MM.1S (cell line): ENCODE results near the gene CCSER1.

Experiments used
- DNase-seq: peaks from one replicate; pipeline ENCODE4 v3.0.0-alpha.2; 2015
- H2AFZ ChIP-seq: fragments of 300-600 bp; sonication (generic); 2 replicates; pipeline ENCODE4 v1.6.0; 2016; ENCODE audit warnings: antibody characterized with exemption, low read length
- H3F3A ChIP-seq: fragments of 300-600 bp; sonication (generic); 2 replicates; pipeline ENCODE4 v1.6.1; 2016; ENCODE audit warnings: mild to moderate bottlenecking, antibody characterized with exemption, low read length, moderate library complexity, mixed read lengths; ENCODE audit not compliant: insufficient read depth
- H3K27ac ChIP-seq: fragments of 300-600 bp; sonication (generic); 2 replicates; pipeline ENCODE4 v1.5.1; 2016; ENCODE audit warnings: mild to moderate bottlenecking, low read length
- H3K27me3 ChIP-seq: fragments of 300-600 bp; sonication (generic); replicated peaks from 2 replicates; pipeline ENCODE4 v1.6.0; 2016; ENCODE audit warnings: low read length; ENCODE audit not compliant: insufficient read depth
- H3K36me3 ChIP-seq: fragments of 300-600 bp; sonication (generic); replicated peaks from 2 replicates; pipeline ENCODE4 v1.6.1; 2016; ENCODE audit warnings: mild to moderate bottlenecking, low read length, mixed read lengths; ENCODE audit not compliant: insufficient read depth
- H3K4me1 ChIP-seq: fragments of 300-600 bp; sonication (generic); 2 replicates; pipeline ENCODE4 v1.6.1; 2016; ENCODE audit warnings: low read length, mixed read lengths
- H3K4me2 ChIP-seq: fragments of 300-600 bp; sonication (generic); 2 replicates; pipeline ENCODE4 v1.6.0; 2016; ENCODE audit warnings: low read depth, low read length
- H3K4me3 ChIP-seq: fragments of 300-600 bp; sonication (generic); 2 replicates; pipeline ENCODE4 v1.5.1; 2016; ENCODE audit warnings: low read length, mixed read lengths
- H3K79me2 ChIP-seq: fragments of 300-600 bp; sonication (generic); 2 replicates; pipeline ENCODE4 v1.6.1; 2016; ENCODE audit warnings: mixed run types, low read length, mixed read lengths
- H3K9ac ChIP-seq: fragments of 300-600 bp; sonication (generic); 2 replicates; pipeline ENCODE4 v1.6.1; 2016; ENCODE audit warnings: low read length, mixed read lengths
- H3K9me2 ChIP-seq: fragments of 300-600 bp; sonication (generic); replicated peaks from 2 replicates; pipeline ENCODE4 v1.6.1; 2016; ENCODE audit warnings: mild to moderate bottlenecking, low read length, mixed read lengths; ENCODE audit not compliant: insufficient read depth
- H3K9me3 ChIP-seq: fragments of 300-600 bp; sonication (generic); replicated peaks from 2 replicates; pipeline ENCODE4 v1.6.1; 2016; ENCODE audit warnings: mild to moderate bottlenecking, low read length, mixed read lengths; ENCODE audit not compliant: insufficient read depth
- H4K20me1 ChIP-seq: fragments of 300-600 bp; sonication (generic); 2 replicates; pipeline ENCODE4 v1.6.1; 2016; ENCODE audit warnings: mild to moderate bottlenecking, low read length, moderate library complexity, mixed read lengths; ENCODE audit not compliant: insufficient read depth
- EZH2 ChIP-seq: fragments of 300-600 bp; sonication (generic); optimal IDR thresholded peaks from 2 replicates; pipeline ENCODE3; 2017; ENCODE audit warnings: low read depth, mild to moderate bottlenecking, antibody characterized with exemption, low read length, mixed read lengths
- EZH2phosphoT487 ChIP-seq: fragments of 300-600 bp; sonication (generic); IDR thresholded peaks from 2 replicates; pipeline ENCODE4 v1.6.1; 2018; ENCODE audit warnings: antibody characterized with exemption, low read length
- TF ChIP-seq, protein P1 (sequence below): fragments of 300-600 bp; sonication (generic); IDR thresholded peaks from 2 replicates; pipeline ENCODE4 v1.5.1; 2016; ENCODE audit warnings: antibody characterized with exemption, low read length, mixed read lengths

Gene CCSER1

DNA sequence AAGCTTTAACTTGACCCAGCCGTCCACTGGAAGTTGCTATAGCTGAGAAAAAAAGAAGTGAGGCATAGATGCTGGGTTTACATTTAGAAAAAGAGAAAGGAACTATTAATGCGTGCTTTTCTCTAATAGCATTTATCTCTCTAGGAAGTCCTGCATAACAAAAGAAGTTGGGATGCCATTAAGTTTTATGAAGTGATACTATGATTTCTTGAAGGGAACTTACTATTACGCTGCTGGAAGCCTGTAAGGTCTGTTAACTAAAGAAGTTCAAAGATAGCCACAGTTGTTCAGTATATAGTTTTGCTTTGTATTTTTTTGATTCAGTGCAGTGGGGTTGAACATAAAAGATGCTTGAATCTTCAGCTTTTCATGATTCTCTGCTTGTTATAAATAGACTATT, 203.4 kb downstream of the CCSER1 start:
- H3K36me3 ChIP-seq: no peaks in the 10 kb centered on the region

DNA sequence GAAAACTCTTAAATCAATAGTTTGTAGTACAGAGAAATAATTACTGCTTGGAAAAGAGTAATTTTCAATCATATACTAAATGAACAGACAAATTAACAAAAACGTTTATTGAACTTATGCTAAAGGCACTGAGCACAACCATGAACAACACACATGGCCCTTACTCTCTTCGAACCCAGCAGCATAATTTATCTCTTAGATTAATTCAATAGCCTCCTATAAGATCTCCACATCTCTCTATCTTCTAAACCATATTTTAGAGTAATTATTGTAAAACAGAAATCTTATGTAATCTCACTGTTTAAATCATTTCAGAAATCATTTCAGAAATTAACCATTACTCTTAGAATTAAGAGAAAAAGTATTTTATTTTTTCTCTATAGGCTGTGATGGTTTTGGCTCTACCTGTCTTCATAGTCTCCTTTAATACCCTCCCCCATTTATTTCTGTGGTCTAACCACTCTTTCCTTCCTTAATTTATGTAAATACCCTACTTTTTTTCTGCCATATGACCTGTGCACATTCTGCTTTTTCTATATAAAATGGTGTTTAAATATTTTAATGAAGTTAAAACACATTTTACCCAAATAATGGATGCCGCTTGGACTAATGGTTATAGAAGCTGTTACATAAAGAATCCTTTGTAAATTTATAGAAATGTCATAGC, 218.5 kb downstream of the CCSER1 start:
- DNase-seq: no peak
- H3K9me3 ChIP-seq: no peaks in the 10 kb centered on the region
- no peak overlapping the region for H3K4me2 ChIP-seq
- no peaks in the 10 kb centered on the region for H3K36me3 ChIP-seq
- TF ChIP-seq EZH2 (no peak), EZH2phosphoT487 (no peak)
- no peaks in the 10 kb centered on the region for H4K20me1 ChIP-seq
- no peak overlapping the region for H3K27ac ChIP-seq
- no peaks in the 10 kb centered on the region for H3K27me3 ChIP-seq
- H3K79me2 ChIP-seq: no peaks in the 10 kb centered on the region
- no peak overlapping the region for H3K9ac ChIP-seq
- no peaks in the 10 kb centered on the region for H3K4me1 ChIP-seq
- H3K9me2 ChIP-seq: no peaks in the 10 kb centered on the region
- no peak overlapping the region for H2AFZ ChIP-seq
- no peak overlapping the region for H3K4me3 ChIP-seq
- no peaks in the 10 kb centered on the region for H3F3A ChIP-seq

More for the DNA sequence above, 203.4 kb downstream of the CCSER1 start:
- no peak for DNase-seq
- Histone ChIP-seq H3F3A (no peaks in the 10 kb centered on the region), H2AFZ (no peak overlapping the region), H3K4me3 (no peak overlapping the region), H3K9me2 (no peaks in the 10 kb centered on the region), H3K79me2 (no peaks in the 10 kb centered on the region), H3K4me1 (peaks cover 8% of the 10 kb centered on the region; the same call in 1 of the 2 replicates), H3K27me3 (no peaks in the 10 kb centered on the region), H3K27ac (no peak overlapping the region), H3K9me3 (no peaks in the 10 kb centered on the region), H3K9ac (no peak overlapping the region), H4K20me1 (no peaks in the 10 kb centered on the region), H3K4me2 (no peak overlapping the region)
- TF ChIP-seq, protein P1, sequence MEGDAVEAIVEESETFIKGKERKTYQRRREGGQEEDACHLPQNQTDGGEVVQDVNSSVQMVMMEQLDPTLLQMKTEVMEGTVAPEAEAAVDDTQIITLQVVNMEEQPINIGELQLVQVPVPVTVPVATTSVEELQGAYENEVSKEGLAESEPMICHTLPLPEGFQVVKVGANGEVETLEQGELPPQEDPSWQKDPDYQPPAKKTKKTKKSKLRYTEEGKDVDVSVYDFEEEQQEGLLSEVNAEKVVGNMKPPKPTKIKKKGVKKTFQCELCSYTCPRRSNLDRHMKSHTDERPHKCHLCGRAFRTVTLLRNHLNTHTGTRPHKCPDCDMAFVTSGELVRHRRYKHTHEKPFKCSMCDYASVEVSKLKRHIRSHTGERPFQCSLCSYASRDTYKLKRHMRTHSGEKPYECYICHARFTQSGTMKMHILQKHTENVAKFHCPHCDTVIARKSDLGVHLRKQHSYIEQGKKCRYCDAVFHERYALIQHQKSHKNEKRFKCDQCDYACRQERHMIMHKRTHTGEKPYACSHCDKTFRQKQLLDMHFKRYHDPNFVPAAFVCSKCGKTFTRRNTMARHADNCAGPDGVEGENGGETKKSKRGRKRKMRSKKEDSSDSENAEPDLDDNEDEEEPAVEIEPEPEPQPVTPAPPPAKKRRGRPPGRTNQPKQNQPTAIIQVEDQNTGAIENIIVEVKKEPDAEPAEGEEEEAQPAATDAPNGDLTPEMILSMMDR: no peak
- TF ChIP-seq EZH2 (no peak), EZH2phosphoT487 (no peak)

DNA sequence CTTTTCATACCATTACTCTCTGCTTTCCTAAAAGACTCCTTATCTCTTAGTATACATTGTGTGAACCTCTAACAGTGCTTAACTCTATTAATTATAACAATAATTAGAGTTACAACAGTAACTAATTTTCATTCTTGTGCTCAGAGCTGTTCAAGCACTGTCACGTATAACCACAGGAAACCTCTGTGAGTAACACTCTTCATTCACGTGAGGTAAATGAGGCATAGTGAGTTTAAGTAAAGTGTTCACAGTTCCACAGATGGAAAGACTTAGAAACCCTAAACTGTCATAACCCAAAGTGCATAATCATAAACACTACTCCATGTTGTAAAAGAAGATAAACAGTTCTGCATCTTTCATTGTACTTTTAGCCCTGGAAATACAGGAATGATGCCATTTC, 222.4 kb downstream of the CCSER1 start:
- Histone ChIP-seq H3K79me2 (no peaks in the 10 kb centered on the region), H3K36me3 (no peaks in the 10 kb centered on the region), H3K9me3 (no peaks in the 10 kb centered on the region), H3K4me2 (no peak overlapping the region), H3K9ac (no peak overlapping the region), H4K20me1 (no peaks in the 10 kb centered on the region), H3F3A (no peaks in the 10 kb centered on the region), H3K4me1 (no peaks in the 10 kb centered on the region), H3K27ac (no peak overlapping the region), H3K9me2 (no peaks in the 10 kb centered on the region), H2AFZ (no peak overlapping the region), H3K4me3 (no peak overlapping the region), H3K27me3 (no peaks in the 10 kb centered on the region)
- DNase-seq: no peak
- TF ChIP-seq EZH2 (no peak), EZH2phosphoT487 (no peak)
- TF ChIP-seq, protein P1: no peak

DNA sequence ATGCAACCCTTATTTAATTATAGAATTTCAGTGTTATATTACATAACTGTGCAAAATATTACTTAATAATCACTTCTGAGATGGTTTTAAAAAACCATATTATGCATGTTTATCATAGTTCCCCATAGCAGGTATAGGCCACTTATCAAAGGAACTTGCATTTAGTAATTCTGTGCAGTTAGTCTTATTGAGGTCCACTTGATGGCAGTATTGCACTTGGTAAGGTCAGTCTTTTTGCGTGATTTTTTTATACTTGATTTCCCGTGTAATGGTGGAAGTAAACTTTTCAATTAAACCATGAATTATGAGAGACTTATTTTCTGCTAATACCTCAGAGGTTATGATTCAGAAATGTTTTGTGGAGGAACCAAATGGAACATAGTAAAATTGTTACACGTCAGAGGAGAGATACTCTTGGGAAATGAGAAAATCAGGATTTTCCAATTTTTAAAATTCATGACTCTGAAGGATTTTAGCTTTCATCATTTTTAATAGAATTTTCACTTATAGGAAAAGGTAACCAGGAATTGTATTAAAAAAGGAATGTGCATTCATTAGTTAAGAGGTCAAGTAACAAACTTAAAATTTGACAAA, 230.0 kb downstream of the CCSER1 start:
- DNase-seq: peak; percentile 69
- Histone ChIP-seq H4K20me1 (no peaks in the 10 kb centered on the region), H3K27ac (no peak overlapping the region), H2AFZ (peak overlapping the region; percentile 22; the same call in 1 of the 2 replicates), H3K27me3 (no peaks in the 10 kb centered on the region), H3K36me3 (no peaks in the 10 kb centered on the region), H3K9me3 (no peaks in the 10 kb centered on the region), H3F3A (no peaks in the 10 kb centered on the region), H3K4me2 (peak overlapping the region; percentile 45), H3K9me2 (no peaks in the 10 kb centered on the region), H3K4me1 (peaks cover 6% of the 10 kb centered on the region), H3K4me3 (0 out of 2 replicates have a peak overlapping the region, but pooled peaks have one; percentile 16), H3K79me2 (no peaks in the 10 kb centered on the region), H3K9ac (no peak overlapping the region)
- TF ChIP-seq EZH2 (no peak), EZH2phosphoT487 (no peak)
- TF ChIP-seq, protein P1: peak; percentile 72
